Measurements from ENCODE around the gene KIF6.

KIF6 gene, protein sequence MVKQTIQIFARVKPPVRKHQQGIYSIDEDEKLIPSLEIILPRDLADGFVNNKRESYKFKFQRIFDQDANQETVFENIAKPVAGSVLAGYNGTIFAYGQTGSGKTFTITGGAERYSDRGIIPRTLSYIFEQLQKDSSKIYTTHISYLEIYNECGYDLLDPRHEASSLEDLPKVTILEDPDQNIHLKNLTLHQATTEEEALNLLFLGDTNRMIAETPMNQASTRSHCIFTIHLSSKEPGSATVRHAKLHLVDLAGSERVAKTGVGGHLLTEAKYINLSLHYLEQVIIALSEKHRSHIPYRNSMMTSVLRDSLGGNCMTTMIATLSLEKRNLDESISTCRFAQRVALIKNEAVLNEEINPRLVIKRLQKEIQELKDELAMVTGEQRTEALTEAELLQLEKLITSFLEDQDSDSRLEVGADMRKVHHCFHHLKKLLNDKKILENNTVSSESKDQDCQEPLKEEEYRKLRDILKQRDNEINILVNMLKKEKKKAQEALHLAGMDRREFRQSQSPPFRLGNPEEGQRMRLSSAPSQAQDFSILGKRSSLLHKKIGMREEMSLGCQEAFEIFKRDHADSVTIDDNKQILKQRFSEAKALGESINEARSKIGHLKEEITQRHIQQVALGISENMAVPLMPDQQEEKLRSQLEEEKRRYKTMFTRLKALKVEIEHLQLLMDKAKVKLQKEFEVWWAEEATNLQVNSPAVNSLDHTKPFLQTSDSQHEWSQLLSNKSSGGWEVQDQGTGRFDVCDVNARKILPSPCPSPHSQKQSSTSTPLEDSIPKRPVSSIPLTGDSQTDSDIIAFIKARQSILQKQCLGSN

DNA sequence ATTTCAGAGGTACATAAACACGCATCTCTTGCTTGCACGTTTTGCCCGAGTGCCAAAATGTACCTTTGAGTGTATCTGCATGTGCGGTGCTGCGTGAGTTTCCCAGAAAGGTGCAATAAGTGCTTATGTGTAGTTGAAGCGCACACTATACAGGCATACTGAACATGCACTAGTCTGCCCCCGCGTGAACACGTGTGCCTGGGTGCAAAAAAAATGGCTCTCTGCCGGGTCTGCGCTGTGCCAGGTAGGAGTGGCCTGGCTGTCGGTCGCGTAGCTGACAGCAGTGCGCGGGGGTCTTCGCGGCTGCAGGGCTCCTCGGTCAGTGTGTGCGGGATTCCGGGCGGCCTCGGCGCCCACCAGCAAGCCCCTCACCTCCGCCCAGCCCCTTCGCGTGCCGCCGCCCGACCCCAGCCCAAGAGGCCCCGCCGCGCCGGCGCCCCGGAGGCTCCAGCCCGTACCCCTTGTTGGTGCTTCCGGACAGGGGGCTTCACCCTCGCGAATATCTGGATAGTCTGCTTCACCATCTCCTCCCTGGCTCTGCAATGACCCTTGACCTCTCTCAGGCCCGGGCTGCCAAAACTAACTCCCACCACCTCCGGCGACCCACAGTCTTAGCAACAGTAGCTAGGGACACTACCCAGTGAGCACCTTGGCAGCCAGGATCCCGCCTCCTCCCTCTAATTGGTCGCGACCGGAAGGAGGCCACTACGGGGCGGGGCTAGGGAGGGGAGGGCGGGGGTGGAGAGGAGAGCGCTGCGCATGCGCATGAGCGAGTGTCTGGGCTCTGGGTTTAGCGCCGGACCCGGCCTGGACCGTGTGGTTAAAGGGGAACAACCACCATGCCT lies at the start of gene KIF6:
Gene KIF6, minus strand, starts transcription at position 622 of the 845 bp plus-strand sequence. Its CDS starts 98 bp downstream, at position 524.
- Mint-ChIP-seq H3K27ac (peak within 1 kb of the TSS; percentile 95 to 98), H3K4me3 (peak within 1 kb of the TSS; percentile 96 to 100), H3K4me1 (peaks cover 15% of the 10 kb centered on the region), H3K9me3 (no peaks in the 10 kb centered on the region), H3K27me3 (no peaks in the 10 kb centered on the region)
- DNase-seq: peak; percentile 80 to 87
- peak; percentile 99 for ATAC-seq

- DNase-seq: no peak
- Mint-ChIP-seq H3K27ac (no peak overlapping the region), H3K4me3 (no peak overlapping the region), H3K9me3 (no peaks in the 10 kb centered on the region), H3K4me1 (no peaks in the 10 kb centered on the region), H3K27me3 (peaks cover 27% of the 10 kb centered on the region)
- ATAC-seq: no peak
Observed at GRCh38 chr6:39773782-39774181, 48.6 kb upstream of the KIF6 start.

DNA sequence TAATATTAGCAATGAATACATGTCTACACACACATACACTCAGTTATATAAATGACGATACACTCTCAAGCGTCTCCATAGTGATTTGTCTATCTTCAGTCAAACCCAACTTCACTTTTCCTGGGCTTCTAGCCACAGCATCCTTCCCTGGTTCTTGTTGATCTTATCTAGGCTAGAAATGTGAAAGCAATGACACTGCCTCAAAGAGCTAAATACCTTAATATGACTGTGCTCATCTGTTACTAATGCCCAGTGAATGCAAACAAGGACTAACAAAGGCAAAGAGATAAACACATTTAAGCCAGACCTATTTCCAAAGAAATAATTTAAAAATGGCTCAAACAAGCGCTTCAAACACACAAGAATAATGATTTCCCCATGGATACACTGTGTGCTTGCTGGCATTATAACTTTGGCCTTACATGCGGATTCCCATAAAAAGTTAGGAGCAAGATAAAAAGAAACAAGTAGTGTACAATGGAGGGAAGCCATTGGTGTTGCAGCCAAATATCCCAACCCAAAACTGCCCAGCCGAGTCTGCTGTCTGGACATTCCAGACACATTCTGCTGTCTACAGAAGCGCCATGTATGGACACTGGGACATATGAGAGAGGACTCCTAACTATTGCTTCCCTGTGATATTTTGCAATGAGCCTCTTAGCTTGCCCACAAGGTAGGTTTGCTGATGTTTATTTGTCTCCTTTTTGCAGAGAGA lies 47.5 kb upstream of the KIF6 start:
- no peaks in the 10 kb centered on the region for H3K9me3 Mint-ChIP-seq
- no peak overlapping the region for H3K27ac Mint-ChIP-seq
- peaks cover 27% of the 10 kb centered on the region for H3K27me3 Mint-ChIP-seq
- no peak overlapping the region for H3K4me3 Mint-ChIP-seq
- no peaks in the 10 kb centered on the region for H3K4me1 Mint-ChIP-seq
- DNase-seq: no peak
- no peak for ATAC-seq

- Mint-ChIP-seq H3K27me3 (peaks cover 28% of the 10 kb centered on the region), H3K9me3 (no peaks in the 10 kb centered on the region), H3K4me3 (no peak overlapping the region), H3K4me1 (no peaks in the 10 kb centered on the region), H3K27ac (no peak overlapping the region)
- no peak for ATAC-seq
- DNase-seq: no peak
Observed at GRCh38 chr6:39770446-39770845, 45.2 kb upstream of the KIF6 start.

DNA sequence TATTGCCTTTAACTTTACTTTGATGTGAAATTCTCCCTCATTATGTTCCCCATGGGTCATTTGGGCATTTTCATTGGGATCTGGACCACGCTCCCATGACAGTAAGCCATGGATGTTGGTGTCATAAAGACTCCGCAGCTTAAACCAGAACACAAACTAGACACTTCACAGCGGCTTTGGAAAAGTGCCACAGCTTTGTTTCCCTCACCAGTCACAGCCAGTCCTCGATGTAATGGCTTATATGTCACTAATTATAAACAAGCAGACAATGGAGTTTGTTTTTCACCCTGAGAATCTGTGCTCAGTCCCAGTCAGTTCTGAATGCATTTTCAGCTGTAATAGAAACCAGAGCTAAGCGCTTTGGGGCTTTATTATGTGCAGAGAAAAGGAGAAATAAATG lies 43.8 kb upstream of the KIF6 start:
- DNase-seq (no peak), ATAC-seq (no peak)
- Mint-ChIP-seq H3K27ac (no peak overlapping the region), H3K27me3 (peaks cover 35% of the 10 kb centered on the region), H3K4me3 (no peak overlapping the region), H3K9me3 (no peaks in the 10 kb centered on the region), H3K4me1 (no peaks in the 10 kb centered on the region)

- Mint-ChIP-seq H3K4me3 (no peak overlapping the region), H3K4me1 (no peaks in the 10 kb centered on the region), H3K27ac (no peak overlapping the region), H3K9me3 (no peaks in the 10 kb centered on the region), H3K27me3 (peaks cover 40% of the 10 kb centered on the region)
- DNase-seq: no peak
- no peak for ATAC-seq
Observed at GRCh38 chr6:39765508-39766065, 40.4 kb upstream of the KIF6 start.

DNA sequence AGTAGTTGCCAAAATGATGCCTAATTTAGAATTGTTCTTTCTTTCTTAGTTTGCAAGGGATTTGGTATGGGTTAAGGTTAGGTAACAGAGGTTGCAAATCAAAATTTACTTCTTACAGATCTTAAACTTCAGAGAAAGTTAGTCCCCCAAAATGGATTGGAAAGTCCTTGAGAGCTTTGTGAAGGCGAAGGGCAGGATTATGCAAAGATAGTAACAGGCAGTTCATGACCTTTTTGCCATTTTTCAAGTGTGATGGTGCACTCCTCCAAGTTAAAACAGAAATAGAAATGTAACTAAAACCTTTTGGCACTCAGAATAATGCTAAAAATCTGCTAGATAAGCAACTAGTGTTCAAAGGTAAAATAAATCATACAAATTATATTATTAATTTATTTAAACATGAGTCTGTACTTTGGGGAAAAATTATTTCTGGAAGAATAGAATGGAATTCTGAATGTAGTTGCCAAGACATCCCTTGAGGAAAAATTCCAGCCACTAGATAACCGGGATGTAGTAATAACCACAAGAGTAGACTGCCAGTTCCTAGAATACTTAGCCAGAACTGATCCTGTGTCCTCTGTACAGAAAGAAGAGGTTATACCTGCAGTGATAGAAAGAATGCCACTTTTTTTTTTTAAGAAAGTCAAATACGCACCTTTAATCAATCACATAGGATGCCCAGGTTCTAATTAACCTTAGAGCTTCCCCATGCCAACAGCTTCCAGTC lies 35.2 kb upstream of the KIF6 start:
- Mint-ChIP-seq H3K27ac (no peak overlapping the region), H3K27me3 (peaks cover 44% of the 10 kb centered on the region), H3K9me3 (peaks cover 0 to 6% of the 10 kb centered on the region in 2 donors), H3K4me3 (no peak overlapping the region), H3K4me1 (no peaks in the 10 kb centered on the region)
- ATAC-seq (no peak), DNase-seq (no peak)

DNA sequence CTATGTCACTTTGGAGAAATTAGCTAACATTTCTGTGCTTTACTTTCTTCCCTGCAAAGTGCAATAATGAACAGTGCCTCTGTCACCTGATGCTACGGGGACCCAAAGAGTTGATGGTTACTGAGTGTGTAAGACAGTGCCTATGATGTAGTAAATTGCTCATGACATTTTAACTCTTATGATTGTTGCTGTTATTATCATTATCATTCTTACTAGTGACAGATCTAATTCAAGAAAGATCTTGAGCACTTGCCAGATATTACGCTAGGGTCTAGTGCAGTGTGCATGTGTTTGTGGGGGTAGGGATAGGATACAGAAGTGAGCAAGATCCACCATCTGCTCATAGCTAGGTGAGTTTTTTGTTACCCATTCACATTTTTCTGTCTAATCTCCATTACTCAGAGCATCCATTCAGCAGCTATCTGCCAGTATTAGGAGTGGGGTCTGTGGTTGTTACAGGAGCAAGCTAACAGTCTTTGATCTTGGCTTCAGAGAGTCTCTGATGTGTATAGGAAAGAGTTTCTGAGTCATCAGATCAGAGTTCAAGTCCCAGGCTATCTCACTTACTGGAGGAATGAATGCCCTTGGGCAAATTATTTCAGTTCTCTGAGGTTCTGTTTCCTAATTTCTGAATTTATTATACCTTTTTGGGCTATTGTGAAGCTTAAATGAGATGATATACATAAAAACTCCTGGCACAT lies 33.8 kb upstream of the KIF6 start:
- H3K4me1 Mint-ChIP-seq: no peaks in the 10 kb centered on the region
- no peak overlapping the region for H3K4me3 Mint-ChIP-seq
- DNase-seq (no peak), ATAC-seq (no peak)
- H3K27me3 Mint-ChIP-seq: peaks cover 39% of the 10 kb centered on the region
- H3K27ac Mint-ChIP-seq: no peak overlapping the region
- peaks cover 0 to 6% of the 10 kb centered on the region in 2 donors for H3K9me3 Mint-ChIP-seq

DNA sequence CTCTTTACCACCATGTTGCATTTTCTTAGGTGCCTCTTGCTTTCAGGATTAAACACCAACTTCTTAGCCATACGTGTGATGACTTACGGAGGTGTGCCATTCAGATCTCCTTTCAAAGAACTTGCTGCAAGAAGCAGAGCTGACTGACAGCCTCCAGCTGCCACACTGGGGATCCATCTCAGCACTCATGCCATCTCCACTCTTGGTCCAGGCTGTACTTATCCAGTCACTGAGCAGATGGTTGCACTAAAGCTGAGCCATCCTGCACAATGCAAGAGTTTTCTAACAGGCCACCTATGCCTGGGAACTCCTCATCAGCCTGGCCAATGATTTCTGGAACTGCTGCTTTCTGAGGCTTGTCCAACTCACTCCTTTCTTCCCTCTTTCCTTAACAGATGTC lies 31.4 kb upstream of the KIF6 start:
- DNase-seq (no peak), ATAC-seq (no peak)
- H3K27me3 Mint-ChIP-seq: peaks cover 45% of the 10 kb centered on the region
- no peak overlapping the region for H3K4me3 Mint-ChIP-seq
- no peaks in the 10 kb centered on the region for H3K4me1 Mint-ChIP-seq
- H3K9me3 Mint-ChIP-seq: peaks cover 0 to 6% of the 10 kb centered on the region in 2 donors
- no peak overlapping the region for H3K27ac Mint-ChIP-seq

DNA sequence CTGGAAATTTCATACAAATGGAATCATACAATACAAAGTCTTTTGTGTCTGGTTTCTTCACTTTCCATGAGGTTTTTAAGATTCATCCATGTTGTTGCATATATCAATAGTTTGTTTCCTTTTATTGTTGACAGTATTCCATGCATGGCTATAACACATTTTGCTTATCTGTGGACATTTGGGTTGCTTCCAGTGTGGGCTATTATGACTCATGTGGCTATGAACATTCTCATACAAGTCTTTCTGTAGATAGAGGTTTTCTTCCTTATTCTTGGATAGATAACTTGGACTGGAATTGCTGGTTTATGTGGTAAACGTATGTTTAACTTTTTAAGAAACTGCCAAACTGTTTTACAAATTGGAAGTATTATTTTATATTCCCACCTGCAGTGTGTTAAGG lies 30.0 kb upstream of the KIF6 start:
- DNase-seq (no peak), ATAC-seq (no peak)
- Mint-ChIP-seq H3K27ac (no peak overlapping the region), H3K4me1 (no peaks in the 10 kb centered on the region), H3K27me3 (peaks cover 41% of the 10 kb centered on the region), H3K9me3 (peaks cover 0 to 6% of the 10 kb centered on the region in 2 donors), H3K4me3 (no peak overlapping the region)

DNA sequence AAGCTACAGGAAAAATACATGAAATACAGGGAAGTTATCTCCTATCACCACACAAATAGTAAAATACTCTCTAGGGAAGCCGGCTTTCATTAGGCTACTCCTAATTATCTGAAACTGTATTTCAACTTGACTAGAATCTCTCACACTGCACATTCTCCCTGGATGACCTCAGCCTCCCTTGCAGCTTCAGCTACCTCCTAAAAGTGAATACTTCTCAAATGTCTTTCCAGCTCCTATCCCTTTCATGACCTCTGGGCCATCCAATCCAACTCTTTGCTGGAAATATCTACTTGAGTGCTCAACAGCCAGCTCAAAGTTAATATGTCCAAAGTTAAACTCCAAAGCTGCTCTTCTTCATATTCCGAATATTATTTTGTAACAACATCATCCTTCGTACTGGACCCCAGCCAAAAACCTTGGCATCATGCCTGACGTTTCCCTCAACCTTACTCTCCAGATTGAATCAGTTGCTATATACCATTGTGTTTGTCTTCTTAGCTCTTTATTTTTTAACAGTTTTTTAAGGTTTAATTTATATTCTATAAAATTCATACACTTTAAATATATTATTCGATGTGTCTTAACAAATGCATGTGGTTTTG lies 29.4 kb upstream of the KIF6 start:
- peaks cover 36% of the 10 kb centered on the region for H3K27me3 Mint-ChIP-seq

DNA sequence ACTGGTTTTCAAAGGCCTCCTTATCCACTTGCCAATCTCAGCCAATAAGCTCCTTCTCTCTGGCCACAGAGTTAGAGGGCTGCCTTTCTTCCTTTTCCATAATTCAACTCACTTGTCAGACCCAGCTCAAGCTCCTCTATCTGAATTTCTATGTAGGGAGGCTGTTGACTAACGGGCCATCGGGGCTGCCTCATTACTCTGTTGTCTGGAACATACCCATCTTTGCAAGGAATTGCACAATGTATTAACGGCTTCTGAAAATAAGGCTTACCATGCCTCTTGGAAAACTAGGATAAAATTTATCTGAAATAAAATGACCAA lies 28.5 kb upstream of the KIF6 start:
- Mint-ChIP-seq H3K27me3 (peaks cover 27% of the 10 kb centered on the region), H3K4me3 (no peak overlapping the region), H3K4me1 (no peaks in the 10 kb centered on the region), H3K27ac (no peak overlapping the region), H3K9me3 (peaks cover 0 to 6% of the 10 kb centered on the region in 2 donors)
- DNase-seq: no peak
- ATAC-seq: no peak

More for the DNA sequence above, 29.4 kb upstream of the KIF6 start:
- ATAC-seq (no peak), DNase-seq (no peak)
- no peak overlapping the region for H3K4me3 Mint-ChIP-seq
- H3K27ac Mint-ChIP-seq: no peak overlapping the region
- H3K4me1 Mint-ChIP-seq: no peaks in the 10 kb centered on the region
- peaks cover 0 to 6% of the 10 kb centered on the region in 2 donors for H3K9me3 Mint-ChIP-seq

- H3K27ac Mint-ChIP-seq: no peak overlapping the region
- H3K4me3 Mint-ChIP-seq: no peak overlapping the region
- peaks cover 0 to 6% of the 10 kb centered on the region in 2 donors for H3K9me3 Mint-ChIP-seq
- no peaks in the 10 kb centered on the region for H3K4me1 Mint-ChIP-seq
- DNase-seq (no peak), ATAC-seq (no peak)
- H3K27me3 Mint-ChIP-seq: peaks cover 26% of the 10 kb centered on the region
Observed at GRCh38 chr6:39752835-39753724, 27.9 kb upstream of the KIF6 start.

All from stimulated activated naive CD8-positive, alpha-beta T cell treated with anti-CD3 and anti-CD28 coated beads, Interleukin-15, amount 100 ng/mL, for 72 hours (primary cell).